HG02943 (cell line): ENCODE measurements around the gene PRR22.

Experiments used
- ATAC-seq: cut with Tn5 transposase; IDR thresholded peaks from one replicate; pipeline ENCODE4 v1.9.1; 2021; ENCODE audit warnings: mild to moderate bottlenecking, low read depth, moderate library complexity; ENCODE audit not compliant: unreplicated experiment

Gene PRR22

DNA sequence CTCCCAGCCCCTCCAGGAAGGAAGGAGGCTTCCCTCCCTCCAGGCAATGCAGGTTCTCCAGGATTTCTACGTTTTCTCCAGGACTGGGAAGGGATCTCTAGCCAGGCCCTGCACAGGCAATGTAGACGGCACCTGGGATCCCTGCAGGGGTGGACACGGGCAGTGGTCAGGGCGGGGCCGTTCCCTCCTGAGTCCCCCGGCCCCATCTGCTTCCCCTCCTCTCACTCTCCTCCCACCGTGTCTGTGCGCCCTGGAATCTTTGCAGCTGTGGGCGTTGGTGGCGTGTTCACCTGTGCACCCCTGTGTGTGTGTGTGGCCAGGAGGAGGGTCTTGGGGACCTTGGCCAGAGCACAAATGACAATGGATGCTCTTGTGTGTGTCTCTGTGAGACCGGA, 30.3 kb upstream of the PRR22 start:
- no peak for ATAC-seq

GRCh38 chr19:5814123-5814851, 29.7 kb upstream of the PRR22 start:
- no peak for ATAC-seq

- no peak for ATAC-seq
Observed at GRCh38 chr19:5811117-5811516, 26.6 kb upstream of the PRR22 start.

DNA sequence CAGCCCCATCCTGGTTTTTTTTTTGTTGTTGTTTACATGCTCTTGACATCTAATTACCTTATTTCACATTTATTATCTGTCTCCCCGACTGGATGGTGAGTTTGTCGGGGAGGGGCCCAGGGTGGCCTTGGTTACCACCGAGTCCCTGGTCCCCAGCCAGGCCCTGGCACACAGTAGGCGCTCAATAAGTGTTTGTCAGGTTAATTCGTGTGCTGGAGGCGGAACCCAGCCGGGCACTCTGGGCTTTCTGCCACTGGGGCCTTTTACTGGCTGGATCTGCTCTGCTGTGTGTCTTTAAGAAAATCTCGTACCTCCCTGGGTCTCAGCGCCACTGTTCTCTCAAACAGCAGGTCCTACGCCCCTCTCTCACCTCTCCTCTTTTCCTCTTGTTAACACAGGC, 24.9 kb upstream of the PRR22 start:
- no peak for ATAC-seq

DNA sequence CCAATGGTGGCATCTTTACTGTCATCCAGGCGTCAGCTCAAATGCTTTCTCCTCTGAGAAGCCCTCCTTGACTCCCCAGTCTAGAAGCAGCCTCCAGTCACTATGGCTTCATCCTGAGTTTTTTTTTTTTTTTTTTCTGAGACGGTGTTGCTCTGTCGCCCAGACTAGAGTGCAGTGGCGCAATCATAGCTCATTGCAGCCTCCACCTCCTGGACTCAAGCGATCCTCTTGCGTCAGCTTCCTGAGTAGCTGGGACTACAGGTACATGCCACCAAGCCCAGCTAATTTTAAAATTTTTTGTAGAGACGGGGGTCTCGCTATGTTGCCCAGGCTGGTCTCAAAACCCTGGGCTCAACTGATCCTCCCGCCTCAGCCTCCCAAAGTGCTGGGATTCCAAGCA, 24.5 kb upstream of the PRR22 start:
- ATAC-seq: no peak

DNA sequence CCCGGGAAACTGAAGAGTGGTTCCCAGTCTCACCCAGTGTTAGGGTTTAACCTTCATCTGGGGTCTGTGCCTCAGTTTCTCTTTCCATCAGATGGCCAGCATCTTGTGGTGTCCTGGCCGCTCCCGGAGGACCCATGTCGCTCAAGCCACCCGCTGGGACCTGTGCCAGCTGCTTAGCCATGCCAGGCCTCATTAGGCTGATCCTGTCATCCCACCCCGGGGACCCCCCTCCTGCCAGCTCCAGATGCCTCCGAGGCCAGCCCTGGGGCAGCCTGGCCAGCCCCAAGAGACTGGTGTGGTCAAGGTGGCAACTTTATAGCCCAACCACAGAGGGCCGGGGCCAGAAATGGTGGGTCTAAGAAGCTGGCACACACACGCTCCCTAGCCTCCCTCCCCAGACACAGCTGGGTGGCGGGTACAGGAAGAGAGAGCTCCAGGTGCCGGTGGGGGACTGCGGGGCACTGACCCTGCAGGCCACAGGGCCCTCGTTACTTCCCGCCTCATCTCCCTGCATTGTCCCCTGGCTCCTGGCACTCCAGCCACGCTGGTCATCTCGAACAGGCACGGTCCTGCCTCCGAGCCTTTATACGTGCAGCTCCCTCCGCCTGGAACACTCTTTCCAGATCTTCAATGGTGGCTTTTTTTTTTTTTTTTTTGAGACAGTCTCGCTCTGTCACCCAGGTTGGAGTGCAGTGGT, 23.7 kb upstream of the PRR22 start:
- no peak for ATAC-seq

- ATAC-seq: no peak
Observed at GRCh38 chr19:5806905-5807304, 22.4 kb upstream of the PRR22 start.

- ATAC-seq: no peak
Observed at GRCh38 chr19:5806133-5806489, 21.6 kb upstream of the PRR22 start.

DNA sequence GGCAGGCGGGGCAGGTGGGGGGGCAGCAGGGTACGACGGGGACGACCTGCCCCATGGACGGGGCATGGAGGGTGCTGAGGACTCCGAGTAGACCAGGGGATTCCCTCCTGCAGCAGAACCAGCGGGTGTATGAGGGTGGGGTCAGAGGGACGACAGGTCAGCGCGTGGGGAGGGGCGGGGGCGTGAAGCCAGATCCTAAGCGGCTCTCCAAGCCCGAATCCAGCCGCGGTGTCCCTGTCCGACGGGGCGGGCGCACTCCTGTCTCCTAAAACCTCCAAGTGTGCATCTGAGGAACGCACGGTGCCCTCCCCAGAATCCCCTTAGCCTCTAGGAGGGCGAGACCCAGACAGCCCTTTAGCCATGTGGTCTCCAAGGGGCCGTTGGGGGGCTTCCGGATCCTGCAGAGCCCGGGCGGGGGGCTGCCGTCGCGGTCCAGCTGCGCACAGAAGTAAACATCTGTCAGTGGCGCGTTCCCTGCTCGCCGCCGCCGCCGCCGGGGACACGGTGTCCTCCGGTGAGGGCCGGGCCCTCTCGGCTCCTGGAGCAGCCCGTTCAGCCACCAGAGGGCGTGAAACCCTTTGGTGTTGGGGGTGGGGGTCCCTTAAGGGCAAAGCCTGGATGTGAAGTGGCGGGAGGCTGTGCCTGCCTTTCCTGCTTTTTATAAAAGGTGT, 21.1 kb upstream of the PRR22 start:
- ATAC-seq: no peak

DNA sequence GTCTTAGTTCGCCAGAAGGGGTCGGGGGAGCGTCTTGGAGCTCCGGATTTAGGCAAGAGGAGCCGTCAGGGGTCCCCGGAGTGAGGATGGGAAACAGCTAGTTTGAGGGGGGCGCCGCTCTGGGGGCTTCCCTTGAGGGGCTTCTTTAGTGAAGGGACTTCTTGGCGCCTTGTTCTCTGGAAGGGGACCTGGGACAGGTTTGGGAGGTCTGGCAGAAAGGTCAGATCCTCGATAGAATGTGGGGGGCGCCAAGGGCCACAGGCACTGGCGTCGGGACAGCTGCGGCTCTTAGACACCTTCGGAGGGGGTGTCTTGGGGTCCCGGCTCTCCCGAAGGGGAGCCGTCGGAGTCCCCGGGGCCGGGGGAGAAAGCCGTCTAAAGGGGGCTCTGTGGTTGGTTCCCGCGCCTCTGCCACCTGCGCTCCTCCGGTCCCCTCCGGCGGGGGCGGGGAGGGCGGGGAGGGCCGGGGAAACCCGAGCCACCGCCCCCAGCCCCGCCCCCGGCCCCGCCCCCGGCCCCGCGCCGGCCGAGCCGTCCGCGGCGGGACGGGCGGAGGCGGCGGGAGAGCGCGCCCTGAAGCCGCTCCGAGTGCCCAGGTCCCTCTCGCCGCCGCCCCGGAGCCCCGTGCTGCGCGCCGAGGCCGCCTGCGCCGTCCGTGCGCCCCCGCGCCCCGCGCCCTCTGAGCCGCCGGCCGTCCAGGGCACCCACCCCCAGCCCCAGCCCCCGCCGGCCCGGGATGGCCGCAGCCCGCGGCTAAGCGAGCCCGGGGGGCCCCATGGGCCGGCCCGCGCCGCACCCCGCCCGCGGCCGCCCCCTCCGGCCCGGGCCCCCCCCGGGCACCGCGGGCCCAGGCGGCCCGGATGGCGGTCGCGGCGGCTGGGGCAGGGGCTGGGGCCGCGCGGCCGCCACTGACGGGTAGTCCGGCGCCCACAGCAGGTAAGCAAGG, 20.2 kb upstream of the PRR22 start, which contains the start of gene NRTN:
Gene NRTN (plus strand): TSS at position 552 of the 946 bp plus-strand sequence. CDS start 19,099 bp downstream, outside the sequence.
- no peak for ATAC-seq

- ATAC-seq: no peak
Observed at GRCh38 chr19:5803752-5804515, 19.4 kb upstream of the PRR22 start.

DNA sequence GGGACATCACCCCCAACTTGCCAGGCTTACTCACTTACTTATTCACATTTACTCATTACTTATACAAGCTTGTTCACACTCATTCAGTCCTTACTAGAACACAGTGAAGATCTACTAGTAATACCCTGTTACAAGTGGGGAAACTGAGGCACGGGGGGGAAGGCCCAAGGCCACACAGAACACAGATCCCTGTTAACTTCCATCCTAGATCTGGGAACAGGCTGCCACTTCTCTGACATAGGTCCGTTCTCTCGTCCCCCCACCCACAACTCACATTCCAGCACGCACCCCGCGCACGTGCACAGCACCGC, 18.9 kb upstream of the PRR22 start:
- ATAC-seq: no peak

- no peak for ATAC-seq
Observed at GRCh38 chr19:5801796-5802619, 17.5 kb upstream of the PRR22 start.

- no peak for ATAC-seq
Observed at GRCh38 chr19:5800361-5801270, 16.1 kb upstream of the PRR22 start.

DNA sequence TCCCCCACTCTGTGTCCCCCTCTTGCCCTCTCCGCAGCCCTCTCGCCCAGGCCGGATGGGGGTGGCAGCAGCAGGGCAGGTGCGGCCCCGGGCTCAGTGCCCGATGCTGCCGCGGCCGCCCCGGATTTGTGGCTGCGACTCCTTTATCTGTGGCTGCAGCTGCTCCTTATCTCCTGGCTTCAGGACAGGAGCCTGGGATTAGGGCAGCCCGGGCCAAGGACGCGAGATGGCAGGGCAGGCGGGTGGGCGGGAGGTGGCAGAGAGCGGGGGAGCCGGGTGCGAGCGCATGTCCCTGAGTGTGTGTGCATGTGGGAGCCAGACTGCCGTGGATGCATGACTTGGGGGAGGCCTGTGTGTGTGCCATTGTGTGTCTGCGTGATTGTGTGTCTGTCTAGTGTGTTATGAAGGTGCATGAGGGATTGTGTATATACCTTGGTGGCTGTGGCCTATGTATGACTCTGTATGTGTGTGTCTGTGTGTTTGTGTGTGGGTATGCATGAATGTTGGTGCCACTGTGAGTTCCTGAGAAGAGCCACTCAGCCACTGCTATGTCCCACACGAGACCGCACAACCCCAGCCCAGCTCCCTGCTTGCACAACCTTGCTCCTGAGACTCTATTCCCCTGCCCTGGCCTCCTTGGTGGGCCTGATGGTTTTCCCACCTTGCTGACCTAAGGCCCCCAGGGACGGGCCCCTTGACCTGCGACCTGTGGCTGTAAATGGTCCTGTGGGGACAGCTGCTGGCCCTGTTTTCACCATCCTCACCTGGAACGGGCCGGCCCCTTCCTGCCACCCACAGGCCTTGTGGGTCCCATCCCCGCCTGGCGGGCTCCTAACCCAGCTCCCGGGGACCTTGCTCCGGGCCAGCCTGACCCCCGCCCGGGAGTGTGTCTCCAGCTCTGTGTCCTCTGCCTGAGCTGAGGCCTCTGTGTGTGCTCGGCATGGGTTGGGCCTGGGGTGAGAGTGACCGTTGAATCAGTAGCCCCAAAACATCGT, 15.0 kb upstream of the PRR22 start:
- no peak for ATAC-seq

- no peak for ATAC-seq
Observed at GRCh38 chr19:5798244-5798643, 13.7 kb upstream of the PRR22 start.

GRCh38 chr19:5795382-5795919, 10.9 kb upstream of the PRR22 start:
- ATAC-seq: no peak
